ENCODE data around the gene IGBP1. TPM values are rescaled to one million over a fixed set of nuclear protein-coding genes. Genes with fewer than 3 reads are reported as not detected.
"Not testable (repeated sequence)": the region's sequence is repeated elsewhere in the genome, so short reads cannot be mapped to it uniquely, and the experiment has no call there.

The IGBP1 gene
- total RNA-seq, 4 donors from 2014 or later = 33.8 to 90.4 (median 63.1) TPM

DNA sequence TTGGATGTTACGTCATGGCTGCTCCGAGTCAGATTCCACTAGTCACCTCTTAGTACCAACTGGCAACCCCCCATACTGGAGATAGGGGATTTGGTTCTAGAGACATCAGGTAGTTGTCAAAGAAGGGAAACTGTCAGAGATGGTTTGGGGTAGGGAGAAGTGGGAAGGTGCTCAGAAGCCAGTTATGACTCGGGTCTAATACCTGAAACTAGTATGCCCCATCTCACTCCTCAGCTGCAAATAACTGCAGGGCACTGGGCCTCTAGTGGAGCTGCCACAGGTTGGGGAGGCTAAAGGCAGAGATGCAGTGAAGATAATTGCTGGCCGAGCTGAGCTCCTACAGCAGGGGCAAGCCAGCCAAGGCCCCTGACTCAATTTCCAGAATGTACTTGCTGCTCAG lies 41.0 kb upstream of the IGBP1 start:
- Histone ChIP-seq H3K9me3 (no peaks in the 10 kb centered on the region), H3K27ac (no peak overlapping the region), H3K27me3 (no peaks in the 10 kb centered on the region), H3K4me3 (no peak overlapping the region), H3K36me3 (no peaks in the 10 kb centered on the region), H3K4me1 (no peaks in the 10 kb centered on the region)
- DNase-seq = no peak
- no peak for TF ChIP-seq POLR2A (IDR thresholded peaks at IDR 0.05)
- TF ChIP-seq, protein P1, sequence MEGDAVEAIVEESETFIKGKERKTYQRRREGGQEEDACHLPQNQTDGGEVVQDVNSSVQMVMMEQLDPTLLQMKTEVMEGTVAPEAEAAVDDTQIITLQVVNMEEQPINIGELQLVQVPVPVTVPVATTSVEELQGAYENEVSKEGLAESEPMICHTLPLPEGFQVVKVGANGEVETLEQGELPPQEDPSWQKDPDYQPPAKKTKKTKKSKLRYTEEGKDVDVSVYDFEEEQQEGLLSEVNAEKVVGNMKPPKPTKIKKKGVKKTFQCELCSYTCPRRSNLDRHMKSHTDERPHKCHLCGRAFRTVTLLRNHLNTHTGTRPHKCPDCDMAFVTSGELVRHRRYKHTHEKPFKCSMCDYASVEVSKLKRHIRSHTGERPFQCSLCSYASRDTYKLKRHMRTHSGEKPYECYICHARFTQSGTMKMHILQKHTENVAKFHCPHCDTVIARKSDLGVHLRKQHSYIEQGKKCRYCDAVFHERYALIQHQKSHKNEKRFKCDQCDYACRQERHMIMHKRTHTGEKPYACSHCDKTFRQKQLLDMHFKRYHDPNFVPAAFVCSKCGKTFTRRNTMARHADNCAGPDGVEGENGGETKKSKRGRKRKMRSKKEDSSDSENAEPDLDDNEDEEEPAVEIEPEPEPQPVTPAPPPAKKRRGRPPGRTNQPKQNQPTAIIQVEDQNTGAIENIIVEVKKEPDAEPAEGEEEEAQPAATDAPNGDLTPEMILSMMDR (IDR thresholded peaks at IDR 0.05) = no peak
- intact Hi-C loops (cut with DNase I; ENCODE audit: low total_unique reads) = no loop called here

DNA sequence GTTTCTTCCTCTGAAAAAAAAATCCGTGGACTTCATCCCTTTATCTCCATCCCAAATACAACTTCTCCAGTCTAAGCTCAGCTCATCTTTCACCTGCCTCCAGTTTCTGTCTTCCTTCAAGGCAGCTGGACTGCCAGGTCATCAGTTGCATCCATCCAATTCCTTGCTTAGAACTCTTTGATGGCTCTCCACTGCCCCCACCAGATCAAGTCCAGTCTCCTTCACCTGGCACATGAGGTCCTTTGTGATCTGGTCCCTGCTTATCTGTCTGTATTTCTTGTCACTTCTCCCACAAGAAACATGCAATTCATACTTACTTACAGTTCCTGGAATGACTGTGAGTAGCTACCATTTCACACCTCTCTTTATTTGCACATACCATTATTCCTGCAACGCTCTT lies 37.2 kb upstream of the IGBP1 start:
- Histone ChIP-seq H3K9me3 (no peaks in the 10 kb centered on the region), H3K27ac (no peak overlapping the region), H3K36me3 (no peaks in the 10 kb centered on the region), H3K4me3 (no peak overlapping the region), H3K27me3 (no peaks in the 10 kb centered on the region), H3K4me1 (no peaks in the 10 kb centered on the region)
- no peak for DNase-seq
- intact Hi-C loops (cut with DNase I; ENCODE audit: low total_unique reads) = no loop called here
- TF ChIP-seq POLR2A (IDR thresholded peaks at IDR 0.05) = no peak
- TF ChIP-seq, protein P1 (IDR thresholded peaks at IDR 0.05) = no peak

DNA sequence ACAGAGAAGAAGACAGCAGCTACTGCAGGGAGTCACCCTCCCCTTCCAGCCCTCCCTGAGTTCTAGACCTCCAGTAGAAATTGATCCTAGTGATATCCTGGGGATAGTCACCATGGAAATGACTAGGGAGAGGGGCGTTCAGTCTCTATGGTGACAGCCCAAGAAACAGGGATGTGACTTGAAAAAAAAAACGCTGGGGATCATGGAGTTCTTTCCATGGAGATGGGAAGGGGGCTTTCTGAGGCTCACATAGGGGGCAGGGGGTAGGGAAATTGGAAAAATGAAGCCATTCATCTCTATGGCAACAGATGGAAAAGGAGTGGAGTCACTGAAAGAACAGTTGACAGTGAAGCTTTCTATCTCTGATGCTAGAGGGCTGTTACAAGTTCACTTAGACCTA lies 28.0 kb upstream of the IGBP1 start:
- intact Hi-C loops (cut with DNase I; ENCODE audit: low total_unique reads) = no loop called here
- DNase-seq = no peak
- Histone ChIP-seq H3K27me3 (no peaks in the 10 kb centered on the region), H3K4me3 (no peak overlapping the region), H3K9me3 (no peaks in the 10 kb centered on the region), H3K4me1 (no peaks in the 10 kb centered on the region), H3K27ac (no peak overlapping the region), H3K36me3 (no peaks in the 10 kb centered on the region)
- no peak for TF ChIP-seq POLR2A (IDR thresholded peaks at IDR 0.05)
- TF ChIP-seq, protein P1 (IDR thresholded peaks at IDR 0.05) = no peak

DNA sequence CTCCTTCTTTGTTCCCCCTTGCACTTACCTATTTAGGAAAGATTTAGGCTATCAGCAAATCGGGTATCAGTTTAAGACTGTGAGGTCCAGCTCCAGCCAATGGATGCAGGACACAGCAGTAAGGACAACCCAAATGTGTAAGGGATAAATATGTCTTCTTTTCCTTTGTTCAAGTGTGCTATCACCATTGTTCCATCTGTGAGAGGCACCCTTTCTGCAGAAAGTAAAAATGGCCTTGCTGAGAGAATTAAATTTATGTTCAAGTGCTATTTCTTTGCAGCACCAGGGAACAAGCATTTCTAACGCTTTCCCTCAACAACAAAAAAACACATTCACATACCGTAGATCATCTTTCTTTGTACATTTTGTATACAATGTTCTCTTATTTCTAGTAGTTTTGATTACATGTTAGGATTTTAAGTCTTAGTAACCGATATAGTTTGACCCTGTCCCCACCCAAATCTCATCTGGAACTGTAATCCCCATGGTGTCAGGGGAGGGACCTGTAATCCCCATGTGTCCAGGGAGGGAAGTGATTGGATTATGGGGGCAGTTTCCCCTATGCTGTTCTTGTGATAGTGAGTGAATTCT lies 21.7 kb upstream of the IGBP1 start:
- H3K36me3 ChIP-seq; intact Hi-C loops (cut with DNase I; ENCODE audit: low total_unique reads); DNase-seq; H3K4me1 ChIP-seq; H3K27ac ChIP-seq; H3K4me3 ChIP-seq; H3K9me3 ChIP-seq; H3K27me3 ChIP-seq: not testable (repeated sequence)

DNA sequence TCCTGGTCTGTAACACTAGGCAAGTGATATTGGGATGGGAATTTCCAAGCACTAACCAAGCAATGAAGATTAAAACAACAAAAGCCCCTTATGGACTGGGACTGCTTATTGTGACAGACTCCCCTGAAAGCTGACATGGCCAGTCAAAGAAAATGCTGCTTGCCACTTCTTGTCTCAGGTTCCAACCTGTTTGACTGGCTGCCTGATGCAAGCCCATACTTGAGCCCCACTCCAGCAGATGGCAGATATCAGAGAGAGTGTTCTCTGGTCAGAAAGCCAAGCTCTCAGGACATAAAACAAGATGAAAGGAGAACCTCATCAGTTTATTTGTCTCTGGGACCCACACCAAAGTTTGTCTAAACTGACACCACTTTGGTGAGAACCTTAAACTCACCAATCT lies 15.5 kb upstream of the IGBP1 start:
- no peak for DNase-seq
- Histone ChIP-seq H3K4me3 (no peak overlapping the region), H3K36me3 (no peaks in the 10 kb centered on the region), H3K27ac (no peak overlapping the region), H3K27me3 (peaks cover 0 to 4% of the 10 kb centered on the region in 2 donors), H3K9me3 (no peaks in the 10 kb centered on the region), H3K4me1 (no peaks in the 10 kb centered on the region)
- intact Hi-C loops (cut with DNase I; ENCODE audit: low total_unique reads) = no loop called here
- TF ChIP-seq POLR2A (IDR thresholded peaks at IDR 0.05) = no peak
- TF ChIP-seq, protein P1 (IDR thresholded peaks at IDR 0.05) = no peak

DNA sequence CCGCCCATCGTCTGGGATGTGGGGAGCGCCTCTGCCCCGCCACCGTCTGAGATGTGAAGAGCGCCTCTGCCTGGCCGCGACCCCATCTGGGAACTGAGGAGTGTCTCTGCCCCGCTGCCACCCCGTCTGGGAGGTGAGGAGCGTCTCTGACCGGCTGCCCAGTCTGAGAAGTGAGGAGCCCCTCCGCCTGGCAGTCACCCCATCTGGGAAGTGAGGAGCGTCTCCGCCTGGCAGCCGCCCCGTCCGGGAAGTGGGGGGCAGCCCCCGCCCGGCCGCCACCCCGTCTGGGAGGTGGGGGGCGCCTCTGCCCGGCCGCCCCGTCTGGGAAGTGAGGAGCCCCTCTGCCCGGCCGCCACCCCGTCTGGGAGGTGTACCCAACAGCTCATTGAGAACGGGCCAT lies 10.2 kb upstream of the IGBP1 start:
- H3K36me3 ChIP-seq; H3K9me3 ChIP-seq; intact Hi-C loops (cut with DNase I; ENCODE audit: low total_unique reads); H3K27me3 ChIP-seq; H3K27ac ChIP-seq; H3K4me1 ChIP-seq; H3K4me3 ChIP-seq; DNase-seq: not testable (repeated sequence)

Measured in uterus (tissue), 4 donors.